ENCODE data around the gene MXI1.
"Not testable (repeated sequence)": the region's sequence is repeated elsewhere in the genome, so short reads cannot be mapped to it uniquely, and the experiment has no call there.

MXI1 gene

DNA sequence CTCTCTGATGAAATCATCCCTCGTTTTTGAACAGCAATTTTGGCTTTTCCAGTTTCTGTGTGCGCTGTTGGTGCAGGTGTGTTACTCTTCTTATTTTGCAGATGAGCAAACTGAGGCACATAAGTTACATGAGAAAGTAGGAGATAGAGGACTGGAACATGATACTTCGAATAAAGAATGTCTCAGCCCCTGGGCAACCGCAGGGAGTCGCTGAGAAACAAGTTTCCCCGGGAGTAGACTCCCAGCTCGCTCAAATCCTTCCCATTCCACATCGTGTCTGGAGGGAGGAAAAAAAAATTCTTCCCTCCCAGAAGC lies 18.0 kb downstream of the MXI1 start:
- Mint-ChIP-seq H3K27me3 (peaks cover 31% of the 10 kb centered on the region), H3K4me1 (peaks cover 59% of the 10 kb centered on the region), H3K4me3 (peak overlapping the region; percentile 82), H3K36me3 (peaks cover 14% of the 10 kb centered on the region), H3K27ac (peak overlapping the region; percentile 90), H3K9me3 (no peaks in the 10 kb centered on the region)
- CTCF ChIA-PET = interaction anchor here (4.6 kb wide), 1 partner anchor 15 kb away, joined by 37 read pairs; no protein-coding TSS in a partner anchor
- no peak for DNase-seq

GRCh38 chr10:110225756-110226542 lies 18.5 kb downstream of the MXI1 start:
- Mint-ChIP-seq H3K4me1 (peaks cover 54% of the 10 kb centered on the region), H3K9me3 (no peaks in the 10 kb centered on the region), H3K27ac (peak overlapping the region; percentile 97), H3K4me3 (peak overlapping the region; percentile 92), H3K27me3 (peaks cover 31% of the 10 kb centered on the region), H3K36me3 (peaks cover 14% of the 10 kb centered on the region)
- peak; percentile 90 for DNase-seq
- CTCF ChIA-PET = interaction anchor here (4.6 kb wide), 1 partner anchor 16 kb away, joined by 37 read pairs; no protein-coding TSS in a partner anchor

DNA sequence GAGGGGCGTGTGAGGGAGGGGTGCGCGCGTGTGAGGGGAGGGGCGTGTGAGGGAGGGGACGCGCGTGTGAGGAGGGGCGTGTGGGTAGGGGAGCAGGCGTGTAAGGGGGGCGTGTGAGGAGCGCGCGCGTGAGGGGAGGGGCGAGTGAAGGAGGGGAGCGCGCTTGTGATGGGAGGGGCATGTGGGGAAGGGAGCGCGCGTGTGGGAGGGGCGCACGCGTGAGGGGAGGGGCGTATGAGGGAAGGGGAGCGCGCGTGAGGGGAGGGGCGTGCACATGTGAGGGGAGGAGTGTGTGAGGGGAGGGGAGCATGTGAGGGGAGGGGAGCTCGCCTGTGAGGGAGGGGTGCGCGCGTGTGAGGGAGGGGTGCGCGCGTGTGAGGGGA lies 19.1 kb downstream of the MXI1 start:
- peak overlapping the region; percentile 92 for H3K4me3 Mint-ChIP-seq
- DNase-seq = peak; percentile 89
- H3K36me3 Mint-ChIP-seq = peaks cover 14% of the 10 kb centered on the region
- H3K4me1 Mint-ChIP-seq = peaks cover 48% of the 10 kb centered on the region
- CTCF ChIA-PET = interaction anchor here (4.6 kb wide), 1 partner anchor 16 kb away, joined by 37 read pairs; no protein-coding TSS in a partner anchor
- peaks cover 31% of the 10 kb centered on the region for H3K27me3 Mint-ChIP-seq
- H3K9me3 Mint-ChIP-seq = no peaks in the 10 kb centered on the region
- H3K27ac Mint-ChIP-seq = peak overlapping the region; percentile 97

DNA sequence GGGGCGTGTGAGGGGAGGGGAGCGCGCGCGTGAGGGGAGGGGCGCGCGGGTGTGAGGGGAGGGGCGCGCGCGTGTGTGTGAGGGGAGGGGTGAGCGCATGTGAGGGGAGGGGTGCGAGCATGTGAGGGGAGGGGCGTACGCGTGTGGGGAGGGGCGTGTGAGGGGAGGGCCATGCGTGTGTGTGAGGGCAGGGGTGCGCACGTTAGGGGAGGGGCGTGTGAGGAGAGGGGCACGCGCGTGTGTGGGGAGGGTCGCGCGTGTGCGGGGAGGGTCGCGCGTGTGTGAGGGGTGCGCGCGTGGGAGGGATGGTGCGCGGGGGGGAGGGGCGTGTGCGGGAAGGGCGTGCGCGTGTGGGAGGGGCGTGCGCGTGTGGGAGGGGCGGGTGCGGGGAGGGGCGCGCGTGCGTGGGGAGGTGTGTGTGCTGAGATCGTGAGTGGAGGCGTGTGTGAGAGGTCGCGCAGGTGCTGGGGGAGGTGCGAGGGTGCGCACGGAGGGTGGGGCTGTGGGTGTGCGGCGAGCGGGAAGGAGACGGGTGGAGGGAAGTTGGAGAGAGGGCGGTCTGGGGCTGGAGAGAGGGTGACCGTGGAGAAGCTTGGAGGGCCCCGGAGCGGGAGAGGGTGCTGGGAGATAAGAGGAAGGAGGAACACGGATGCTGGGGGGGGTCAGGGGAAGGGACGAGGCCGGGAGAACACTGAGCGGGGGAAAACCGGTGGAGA lies 19.7 kb downstream of the MXI1 start:
- no peaks in the 10 kb centered on the region for H3K9me3 Mint-ChIP-seq
- DNase-seq = peak; percentile 83
- CTCF ChIA-PET = interaction anchor here (4.6 kb wide), 1 partner anchor 17 kb away, joined by 37 read pairs; no protein-coding TSS in a partner anchor

GRCh38 chr10:110228066-110228465 lies 20.7 kb downstream of the MXI1 start:
- Mint-ChIP-seq H3K4me3 (peak overlapping the region; percentile 46), H3K27me3 (peaks cover 26% of the 10 kb centered on the region), H3K36me3 (peaks cover 16% of the 10 kb centered on the region), H3K4me1 (peaks cover 32% of the 10 kb centered on the region), H3K27ac (no peak overlapping the region), H3K9me3 (no peaks in the 10 kb centered on the region)
- CTCF ChIA-PET = interaction anchor here (1.2 kb wide), 1 partner anchor 51 kb away, joined by 3 read pairs; no protein-coding TSS in a partner anchor
- DNase-seq = no peak

More for the DNA sequence above, 19.7 kb downstream of the MXI1 start:
- peak overlapping the region; percentile 97 for H3K27ac Mint-ChIP-seq
- peak overlapping the region; percentile 92 for H3K4me3 Mint-ChIP-seq
- H3K36me3 Mint-ChIP-seq = peaks cover 14% of the 10 kb centered on the region
- H3K4me1 Mint-ChIP-seq = peaks cover 42% of the 10 kb centered on the region
- peaks cover 26% of the 10 kb centered on the region for H3K27me3 Mint-ChIP-seq

DNA sequence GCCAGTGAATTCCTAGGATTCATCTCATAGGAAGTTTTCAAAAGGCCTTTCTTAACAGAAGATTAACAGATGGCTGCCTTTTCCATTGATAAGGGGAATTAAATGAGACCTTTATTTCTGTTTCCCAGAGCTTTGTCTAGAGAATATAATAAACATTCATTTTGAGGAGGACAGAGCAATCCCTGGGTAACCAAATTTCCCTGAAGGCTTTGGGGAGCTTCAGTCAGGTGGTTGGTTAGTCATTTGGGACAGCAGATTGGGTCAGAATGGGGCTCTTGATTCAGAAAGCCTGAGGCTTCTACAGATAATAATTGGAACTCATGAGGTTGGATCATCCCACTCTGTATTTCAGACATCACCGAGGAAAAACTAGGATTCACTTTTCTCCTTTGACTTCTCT lies 21.8 kb downstream of the MXI1 start:
- H3K27me3 Mint-ChIP-seq = peaks cover 19% of the 10 kb centered on the region
- no peak for DNase-seq
- no peak overlapping the region for H3K4me3 Mint-ChIP-seq
- H3K9me3 Mint-ChIP-seq = no peaks in the 10 kb centered on the region
- no peak overlapping the region for H3K27ac Mint-ChIP-seq
- CTCF ChIA-PET = interaction anchor here (1.2 to 1.6 kb wide), 3 partner anchors 23 to 91 kb away, joined by 3 to 6 read pairs (median 4); no protein-coding TSS in a partner anchor
- peaks cover 23% of the 10 kb centered on the region for H3K4me1 Mint-ChIP-seq
- peaks cover 18% of the 10 kb centered on the region for H3K36me3 Mint-ChIP-seq

DNA sequence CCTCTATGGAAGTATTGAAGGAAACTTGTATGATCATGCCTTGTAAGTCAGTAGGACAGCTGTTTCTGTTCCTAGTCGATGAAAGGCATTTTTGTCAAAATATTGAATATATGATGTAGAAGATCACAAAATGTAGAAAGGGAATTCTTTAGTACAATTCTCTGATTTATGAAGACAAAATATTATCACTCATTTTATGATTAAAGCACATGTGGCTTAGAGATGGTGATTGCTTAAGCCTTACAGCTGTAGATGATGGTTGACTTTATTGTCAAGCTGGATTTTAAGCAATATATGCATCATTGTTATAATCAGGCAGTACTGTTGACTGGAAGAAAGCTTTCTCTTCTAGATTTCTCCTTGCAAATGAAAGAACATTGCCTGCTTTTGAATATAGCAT lies 26.4 kb downstream of the MXI1 start:
- CTCF ChIA-PET = no interaction called here
- Mint-ChIP-seq H3K4me3 (no peak overlapping the region), H3K27me3 (no peaks in the 10 kb centered on the region), H3K9me3 (no peaks in the 10 kb centered on the region), H3K4me1 (no peaks in the 10 kb centered on the region), H3K27ac (no peak overlapping the region), H3K36me3 (peaks cover 15% of the 10 kb centered on the region)
- no peak for DNase-seq

DNA sequence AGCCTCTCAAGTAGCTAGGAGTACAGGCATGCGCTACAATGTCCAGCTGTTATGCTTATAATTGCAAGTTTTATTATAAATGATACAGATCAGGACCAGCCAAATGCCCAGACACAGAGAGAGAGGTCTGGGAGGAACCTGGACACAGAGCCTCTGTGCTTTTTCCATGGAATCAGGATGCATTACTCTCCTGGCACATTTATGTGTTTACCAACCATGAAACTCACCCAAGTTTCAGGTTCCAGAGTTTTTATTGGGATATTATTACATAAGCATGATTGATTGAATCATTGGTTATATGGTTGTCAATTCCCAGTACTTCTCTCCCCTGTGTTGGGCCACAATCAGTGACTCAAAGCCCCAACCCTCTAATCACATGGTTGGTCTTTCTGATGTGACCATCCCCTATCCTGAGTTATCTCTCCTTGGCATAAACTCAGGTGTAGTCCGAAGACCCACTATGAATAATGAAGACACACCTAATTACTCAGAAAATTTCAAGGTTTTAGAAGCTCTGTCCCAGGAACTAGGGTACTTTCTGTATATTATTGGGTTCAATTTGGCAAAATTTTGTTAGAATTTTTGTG lies 30.6 kb downstream of the MXI1 start:
- H3K27ac Mint-ChIP-seq = no peak overlapping the region
- H3K9me3 Mint-ChIP-seq = no peaks in the 10 kb centered on the region
- no peaks in the 10 kb centered on the region for H3K27me3 Mint-ChIP-seq
- no peak for DNase-seq
- H3K4me1 Mint-ChIP-seq = peaks cover 17% of the 10 kb centered on the region
- H3K4me3 Mint-ChIP-seq = no peak overlapping the region
- CTCF ChIA-PET = interaction anchor here (0.7 kb wide), 1 partner anchor 357 kb away, joined by 3 read pairs; no protein-coding TSS in a partner anchor
- peaks cover 15% of the 10 kb centered on the region for H3K36me3 Mint-ChIP-seq

DNA sequence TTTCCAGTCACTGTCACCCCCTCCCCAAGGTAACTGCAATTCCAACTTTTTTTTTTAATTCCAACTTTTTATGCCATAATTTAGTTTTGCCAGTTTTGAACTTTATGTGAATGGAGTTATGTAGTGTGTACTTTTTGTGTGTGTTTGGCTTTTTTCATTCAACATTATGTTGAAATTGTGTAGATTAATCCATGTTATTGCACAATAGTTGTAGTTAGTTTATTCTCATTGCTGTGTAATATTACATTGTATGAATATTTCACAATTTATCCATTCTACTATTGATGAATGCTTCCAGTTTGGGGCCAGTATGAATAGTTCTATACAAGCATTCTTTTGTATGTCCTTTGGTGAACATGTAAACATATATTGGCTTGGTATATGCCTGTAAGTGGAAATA lies 32.5 kb downstream of the MXI1 start:
- H3K9me3 Mint-ChIP-seq = no peaks in the 10 kb centered on the region
- no peak for DNase-seq
- peaks cover 17% of the 10 kb centered on the region for H3K4me1 Mint-ChIP-seq
- no peak overlapping the region for H3K4me3 Mint-ChIP-seq
- CTCF ChIA-PET = interaction anchor here (0.7 kb wide), 1 partner anchor 28 kb away, joined by 3 read pairs; no protein-coding TSS in a partner anchor
- H3K27ac Mint-ChIP-seq = no peak overlapping the region
- no peaks in the 10 kb centered on the region for H3K27me3 Mint-ChIP-seq
- peaks cover 13% of the 10 kb centered on the region for H3K36me3 Mint-ChIP-seq

GRCh38 chr10:110241407-110241806 lies 34.0 kb downstream of the MXI1 start:
- H3K36me3 Mint-ChIP-seq = peaks cover 22% of the 10 kb centered on the region
- CTCF ChIA-PET = interaction anchor here (1.0 to 1.6 kb wide), 2 partner anchors 8 to 38 kb away, joined by 3 read pairs; no protein-coding TSS in a partner anchor
- no peak overlapping the region for H3K4me3 Mint-ChIP-seq
- H3K4me1 Mint-ChIP-seq = peaks cover 17% of the 10 kb centered on the region
- H3K9me3 Mint-ChIP-seq = no peaks in the 10 kb centered on the region
- no peak overlapping the region for H3K27ac Mint-ChIP-seq
- DNase-seq = no peak
- no peaks in the 10 kb centered on the region for H3K27me3 Mint-ChIP-seq

- DNase-seq = no peak
- no peaks in the 10 kb centered on the region for H3K9me3 Mint-ChIP-seq
- H3K4me3 Mint-ChIP-seq = no peak overlapping the region
Observed at GRCh38 chr10:110241841-110242240, 34.4 kb downstream of the MXI1 start.

DNA sequence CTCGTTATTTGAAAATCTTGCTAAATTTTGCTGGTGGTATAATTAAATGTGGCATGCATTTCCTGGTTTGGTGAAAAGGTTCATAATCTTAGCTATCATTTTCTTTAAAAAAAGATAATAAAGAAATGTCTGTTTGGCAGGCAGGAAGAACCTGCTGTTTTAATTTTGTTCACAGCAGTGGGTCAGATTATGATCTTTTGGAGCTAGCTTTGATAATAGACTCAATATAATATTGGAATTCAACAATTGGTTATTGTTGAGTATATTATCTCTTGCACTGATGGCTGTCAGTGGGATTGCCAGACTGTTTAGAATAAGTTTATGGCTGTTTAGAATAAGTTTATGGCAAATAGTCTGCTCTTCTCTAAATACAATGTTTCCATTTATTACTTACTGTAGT lies 35.1 kb downstream of the MXI1 start:
- Mint-ChIP-seq H3K4me3 (no peak overlapping the region), H3K4me1 (peaks cover 17% of the 10 kb centered on the region), H3K27me3 (no peaks in the 10 kb centered on the region), H3K36me3 (peaks cover 31% of the 10 kb centered on the region), H3K27ac (no peak overlapping the region), H3K9me3 (no peaks in the 10 kb centered on the region)
- DNase-seq = no peak
- CTCF ChIA-PET = interaction anchor here (0.9 to 1.2 kb wide), 3 partner anchors 33 to 36 kb away, joined by 3 read pairs; no protein-coding TSS in a partner anchor

More at GRCh38 chr10:110241841-110242240, 34.4 kb downstream of the MXI1 start:
- no peak overlapping the region for H3K27ac Mint-ChIP-seq
- H3K4me1 Mint-ChIP-seq = peaks cover 17% of the 10 kb centered on the region
- H3K27me3 Mint-ChIP-seq = no peaks in the 10 kb centered on the region
- H3K36me3 Mint-ChIP-seq = peaks cover 25% of the 10 kb centered on the region
- CTCF ChIA-PET = interaction anchor here (1.0 to 1.6 kb wide), 2 partner anchors 7 to 37 kb away, joined by 3 read pairs; no protein-coding TSS in a partner anchor

DNA sequence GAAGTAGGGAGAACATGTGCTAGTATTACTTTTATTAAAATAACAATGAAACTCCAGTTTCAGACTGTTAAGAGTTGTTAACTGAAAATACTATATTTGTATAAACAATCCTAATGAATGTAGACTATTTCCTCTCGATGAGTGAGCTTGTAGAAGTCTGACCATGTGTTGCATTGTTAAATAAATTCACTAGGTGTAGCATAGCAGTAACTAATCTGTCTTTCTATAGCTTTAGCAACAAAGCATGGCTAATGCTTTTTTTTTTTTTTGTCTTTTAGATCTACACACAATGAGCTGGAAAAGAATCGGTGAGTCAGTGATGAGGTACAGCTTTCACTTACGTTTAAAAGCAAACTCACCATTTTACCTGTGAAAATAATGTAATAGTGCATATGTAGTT lies 37.1 kb downstream of the MXI1 start:
- no peak overlapping the region for H3K4me3 Mint-ChIP-seq
- peaks cover 22% of the 10 kb centered on the region for H3K4me1 Mint-ChIP-seq
- no peaks in the 10 kb centered on the region for H3K27me3 Mint-ChIP-seq
- peaks cover 25% of the 10 kb centered on the region for H3K36me3 Mint-ChIP-seq
- no peaks in the 10 kb centered on the region for H3K9me3 Mint-ChIP-seq
- H3K27ac Mint-ChIP-seq = no peak overlapping the region
- DNase-seq = no peak
- CTCF ChIA-PET = interaction anchor here (0.9 to 1.2 kb wide), 2 partner anchors 38 to 103 kb away, joined by 3 read pairs; no protein-coding TSS in a partner anchor

GRCh38 chr10:110247833-110248232 lies 40.4 kb downstream of the MXI1 start:
- H3K27ac Mint-ChIP-seq, H3K27me3 Mint-ChIP-seq, H3K9me3 Mint-ChIP-seq, DNase-seq, H3K4me3 Mint-ChIP-seq, CTCF ChIA-PET: not testable (repeated sequence)
- Mint-ChIP-seq H3K4me1 (peaks cover 20% of the 10 kb centered on the region), H3K36me3 (peaks cover 23% of the 10 kb centered on the region)
